ENCODE measurements around the gene RCBTB1.
A peak's percentile ranks its signal among the peaks of the same experiment; 100 is the strongest.

The RCBTB1 gene

GRCh38 chr13:49563516-49563915 is 21.8 kb downstream of the RCBTB1 start:
- Histone ChIP-seq H3K27ac (no peak overlapping the region), H3K4me3 (no peak overlapping the region)

- Histone ChIP-seq H3K27ac (peak overlapping the region in 2 of 21 experiments; percentile 6 to 13), H3K4me3 (no peak overlapping the region)
Observed at GRCh38 chr13:49561062-49561410, 24.3 kb downstream of the RCBTB1 start.

- peak overlapping the region in 1 of 21 experiments; percentile 6 for H3K27ac ChIP-seq
Observed at GRCh38 chr13:49560270-49561061, 24.9 kb downstream of the RCBTB1 start.

GRCh38 chr13:49559006-49559405 is 26.4 kb downstream of the RCBTB1 start:
- Histone ChIP-seq H3K27ac (no peak overlapping the region), H3K4me3 (no peak overlapping the region)

More at GRCh38 chr13:49560270-49561061, 24.9 kb downstream of the RCBTB1 start:
- H3K4me3 ChIP-seq = no peak overlapping the region

GRCh38 chr13:49554387-49554786 is 31.0 kb downstream of the RCBTB1 start:
- no peak overlapping the region for H3K27ac ChIP-seq
- H3K4me3 ChIP-seq = no peak overlapping the region

- no peak overlapping the region for H3K27ac ChIP-seq
- no peak overlapping the region for H3K4me3 ChIP-seq
Observed at GRCh38 chr13:49553888-49554287, 31.5 kb downstream of the RCBTB1 start.

- no peak overlapping the region for H3K4me3 ChIP-seq
- no peak overlapping the region for H3K27ac ChIP-seq
Observed at GRCh38 chr13:49550942-49551644, 34.3 kb downstream of the RCBTB1 start.

GRCh38 chr13:49549289-49549688 is 36.1 kb downstream of the RCBTB1 start:
- H3K27ac ChIP-seq = no peak overlapping the region
- H3K4me3 ChIP-seq = no peak overlapping the region

GRCh38 chr13:49546561-49546960 is 38.8 kb downstream of the RCBTB1 start:
- no peak overlapping the region for H3K27ac ChIP-seq

GRCh38 chr13:49545661-49546060 is 39.7 kb downstream of the RCBTB1 start:
- H3K27ac ChIP-seq = peak overlapping the region in 1 of 21 experiments; percentile 55
- no peak overlapping the region for H3K4me3 ChIP-seq

More at GRCh38 chr13:49546561-49546960, 38.8 kb downstream of the RCBTB1 start:
- no peak overlapping the region for H3K4me3 ChIP-seq

GRCh38 chr13:49543656-49544055 is 41.7 kb downstream of the RCBTB1 start:
- no peak overlapping the region for H3K27ac ChIP-seq
- no peak overlapping the region for H3K4me3 ChIP-seq

GRCh38 chr13:49540552-49540951 is 44.8 kb downstream of the RCBTB1 start:
- peak overlapping the region in 5 of 21 experiments; percentile 9 to 32 (median 14) for H3K27ac ChIP-seq

GRCh38 chr13:49539746-49540145 is 45.6 kb downstream of the RCBTB1 start:
- Histone ChIP-seq H3K4me3 (no peak overlapping the region), H3K27ac (peak overlapping the region in 2 of 21 experiments; percentile 23 to 32)

More at GRCh38 chr13:49540552-49540951, 44.8 kb downstream of the RCBTB1 start:
- H3K4me3 ChIP-seq = no peak overlapping the region

- H3K27ac ChIP-seq = peak overlapping the region in 1 of 21 experiments; percentile 23
- no peak overlapping the region for H3K4me3 ChIP-seq
Observed at GRCh38 chr13:49539313-49539712, 46.0 kb downstream of the RCBTB1 start.

- Histone ChIP-seq H3K4me3 (no peak overlapping the region), H3K27ac (peak overlapping the region in 1 of 21 experiments; percentile 6)
Observed at GRCh38 chr13:49538404-49538803, 47.0 kb downstream of the RCBTB1 start.

- Histone ChIP-seq H3K4me3 (no peak overlapping the region), H3K27ac (no peak overlapping the region)
Observed at GRCh38 chr13:49536144-49536873, 49.0 kb downstream of the RCBTB1 start.

GRCh38 chr13:49533591-49534269 is 51.6 kb downstream of the RCBTB1 start:
- no peak overlapping the region for H3K4me3 ChIP-seq
- peak overlapping the region in 2 of 21 experiments; percentile 3 to 49 for H3K27ac ChIP-seq

GRCh38 chr13:49533011-49533410 is 52.3 kb downstream of the RCBTB1 start:
- Histone ChIP-seq H3K27ac (no peak overlapping the region), H3K4me3 (no peak overlapping the region)

- no peak overlapping the region for H3K4me3 ChIP-seq
- H3K27ac ChIP-seq = no peak overlapping the region
Observed at GRCh38 chr13:49532593-49532992, 52.8 kb downstream of the RCBTB1 start.

GRCh38 chr13:49530457-49530856 is 54.9 kb downstream of the RCBTB1 start:
- H3K4me3 ChIP-seq = no peak overlapping the region
- H3K27ac ChIP-seq = peak overlapping the region in 1 of 21 experiments; percentile 12

All from skin epidermis (tissue), 12 donors.